Smooth muscle cell (in vitro differentiated cells): ENCODE data around the gene MYOF. TPM values are rescaled to one million over a fixed set of nuclear protein-coding genes. Genes with fewer than 3 reads are reported as not detected.

Source experiments
- DNase-seq: peaks from one replicate; lab custom pipeline; 2025; ENCODE audit not compliant: unreplicated experiment; lab: John Stamatoyannopoulos, UW
- H2AFZ ChIP-seq: fragments of 200-600 bp; sonication (generic); 2 replicates; pipeline ENCODE4 v1.6.0; 2016; ENCODE audit warnings: antibody characterized with exemption, low read depth, mild to moderate bottlenecking
- H3F3A ChIP-seq: fragments of 200-600 bp; sonication (generic); 2 replicates; pipeline ENCODE4 v1.6.0; 2017; ENCODE audit warnings: antibody characterized with exemption, low read depth
- H3K27ac ChIP-seq: fragments of 200-600 bp; sonication (generic); 2 replicates; pipeline ENCODE4 v1.5.1; 2016; ENCODE audit warnings: low read depth, mild to moderate bottlenecking
- H3K27me3 ChIP-seq: fragments of 200-600 bp; sonication (generic); 2 replicates; pipeline ENCODE4 v1.6.1; 2016; ENCODE audit warnings: low read depth, mild to moderate bottlenecking
- H3K36me3 ChIP-seq: fragments of 200-600 bp; sonication (generic); 2 replicates; pipeline ENCODE4 v1.5.1; 2016; ENCODE audit warnings: low read depth
- H3K4me1 ChIP-seq: fragments of 200-600 bp; sonication (generic); 2 replicates; pipeline ENCODE4 v1.5.1; 2016; ENCODE audit warnings: low read depth
- H3K4me2 ChIP-seq: fragments of 200-600 bp; sonication (generic); 2 replicates; pipeline ENCODE4 v1.6.0; 2016; ENCODE audit warnings: mild to moderate bottlenecking
- H3K4me3 ChIP-seq: fragments of 200-600 bp; sonication (generic); 2 replicates; pipeline ENCODE4 v1.5.1; 2016; ENCODE audit warnings: mild to moderate bottlenecking
- H3K79me2 ChIP-seq: fragments of 200-600 bp; sonication (generic); 2 replicates; pipeline ENCODE4 v1.6.0; 2016; ENCODE audit warnings: low read depth, mild to moderate bottlenecking
- H3K9ac ChIP-seq: fragments of 200-600 bp; sonication (generic); 2 replicates; pipeline ENCODE4 v1.6.0; 2016; ENCODE audit warnings: low read depth
- H3K9me3 ChIP-seq: fragments of 200-600 bp; sonication (generic); replicated peaks from 2 replicates; pipeline ENCODE4 v1.5.1; 2016; ENCODE audit warnings: low read depth
- H4K20me1 ChIP-seq: fragments of 200-600 bp; sonication (generic); 2 replicates; pipeline ENCODE4 v1.6.0; 2016; ENCODE audit warnings: low read depth
- WGBS: methylation state at CpG from one replicate; pipeline ENCODE4 v1.1.7; 2016; ENCODE audit warnings: low lambda C conversion rate; 5-methylcytosine and 5-hydroxymethylcytosine counted together
- polyA plus RNA-seq: library from polyadenylated mRNA; unstranded; fragments of >200 nt; fragmentation: Nextera tagmentation; extraction: Ambion mirVana; gene quantifications from 2 replicates; pipeline ENCODE4 v1.2.1, GENCODE V29; 2016
- total RNA-seq: library from RNA; depleted of rRNA; stranded (reverse); fragments of >200 nt; gene quantifications from 2 replicates; pipeline ENCODE4 v1.2.3, GENCODE V29; 2014
- TF ChIP-seq, protein P1 (sequence below): fragments of 200-600 bp; sonication (generic); IDR thresholded peaks from 2 replicates; pipeline ENCODE4 v1.5.1; 2017; ENCODE audit warnings: borderline replicate concordance, mild to moderate bottlenecking, antibody characterized with exemption; ENCODE audit not compliant: insufficient read depth, poor library complexity, severe bottlenecking

MYOF gene
- total and polyA plus RNA-seq, 2 experiments from 2014 or later, result 29.6 to 99.5 TPM

GRCh38 chr10:93404048-93404354 is 78.1 kb downstream of the MYOF start:
- no peak overlapping the region for H3K4me3 ChIP-seq
- no peaks in the 10 kb centered on the region for H4K20me1 ChIP-seq
- no peaks in the 10 kb centered on the region for H3K79me2 ChIP-seq
- H3K4me1 ChIP-seq, result peaks cover 8% of the 10 kb centered on the region
- no peak overlapping the region for H3K4me2 ChIP-seq
- no peak for DNase-seq
- H3K9me3 ChIP-seq, result no peaks in the 10 kb centered on the region
- H3K27ac ChIP-seq, result no peak overlapping the region
- H3K27me3 ChIP-seq, result no peaks in the 10 kb centered on the region
- no peaks in the 10 kb centered on the region for H3F3A ChIP-seq
- TF ChIP-seq, protein P1, sequence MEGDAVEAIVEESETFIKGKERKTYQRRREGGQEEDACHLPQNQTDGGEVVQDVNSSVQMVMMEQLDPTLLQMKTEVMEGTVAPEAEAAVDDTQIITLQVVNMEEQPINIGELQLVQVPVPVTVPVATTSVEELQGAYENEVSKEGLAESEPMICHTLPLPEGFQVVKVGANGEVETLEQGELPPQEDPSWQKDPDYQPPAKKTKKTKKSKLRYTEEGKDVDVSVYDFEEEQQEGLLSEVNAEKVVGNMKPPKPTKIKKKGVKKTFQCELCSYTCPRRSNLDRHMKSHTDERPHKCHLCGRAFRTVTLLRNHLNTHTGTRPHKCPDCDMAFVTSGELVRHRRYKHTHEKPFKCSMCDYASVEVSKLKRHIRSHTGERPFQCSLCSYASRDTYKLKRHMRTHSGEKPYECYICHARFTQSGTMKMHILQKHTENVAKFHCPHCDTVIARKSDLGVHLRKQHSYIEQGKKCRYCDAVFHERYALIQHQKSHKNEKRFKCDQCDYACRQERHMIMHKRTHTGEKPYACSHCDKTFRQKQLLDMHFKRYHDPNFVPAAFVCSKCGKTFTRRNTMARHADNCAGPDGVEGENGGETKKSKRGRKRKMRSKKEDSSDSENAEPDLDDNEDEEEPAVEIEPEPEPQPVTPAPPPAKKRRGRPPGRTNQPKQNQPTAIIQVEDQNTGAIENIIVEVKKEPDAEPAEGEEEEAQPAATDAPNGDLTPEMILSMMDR, result no peak
- WGBS, result 82% methylated on average over 3 of the region's 3 CpGs
- no peak overlapping the region for H3K9ac ChIP-seq
- H2AFZ ChIP-seq, result no peak overlapping the region
- H3K36me3 ChIP-seq, result peaks cover 8% of the 10 kb centered on the region

DNA sequence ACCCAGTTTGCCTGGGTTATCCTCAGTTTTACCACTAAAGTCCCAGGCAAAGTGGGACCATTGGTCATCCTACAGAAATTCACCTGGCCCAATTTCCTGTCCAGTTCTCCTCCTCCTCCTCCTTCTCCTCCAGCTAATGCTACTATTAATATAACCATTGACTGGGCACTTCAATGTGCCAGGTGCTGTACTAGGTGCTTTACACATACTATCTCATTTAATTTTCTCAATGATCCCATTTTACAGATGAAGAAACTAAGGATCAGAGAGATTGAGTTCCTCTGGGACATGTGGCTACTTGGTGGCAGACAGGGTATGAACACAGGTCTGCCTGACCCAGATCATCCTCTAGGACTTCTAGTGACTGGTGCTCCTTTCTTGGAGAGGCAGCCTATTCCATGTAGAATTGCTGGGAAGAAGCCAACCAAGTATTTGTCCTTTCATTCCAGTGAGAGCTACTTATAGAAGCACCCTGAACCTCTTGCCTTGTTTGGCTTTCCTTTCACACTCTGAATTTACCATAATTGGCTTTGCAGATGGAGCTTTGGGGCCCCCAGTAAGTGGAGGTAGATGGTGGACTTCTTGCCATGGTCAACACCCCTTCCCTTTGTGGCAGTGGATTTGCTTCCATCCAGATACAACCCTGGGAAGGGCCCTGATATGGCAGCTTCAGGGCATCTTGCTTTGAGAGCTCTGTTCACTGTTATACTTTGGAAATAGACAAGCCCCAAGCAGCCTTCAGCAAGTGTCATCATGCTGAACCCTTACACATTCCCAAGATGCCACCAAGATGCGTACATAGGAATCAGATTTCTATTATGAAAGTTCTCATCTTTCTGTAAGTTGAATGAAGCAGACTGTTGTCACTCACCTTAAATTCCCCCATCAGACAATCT is 78.7 kb downstream of the MYOF start:
- TF ChIP-seq, protein P1, result no peak
- WGBS, result 88% methylated on average over 1 of the region's 1 CpG
- no peaks in the 10 kb centered on the region for H3K79me2 ChIP-seq
- H3K4me3 ChIP-seq, result no peak overlapping the region
- H3K4me2 ChIP-seq, result no peak overlapping the region
- no peak overlapping the region for H3K27ac ChIP-seq
- H3K9ac ChIP-seq, result no peak overlapping the region
- H3K4me1 ChIP-seq, result peaks cover 8% of the 10 kb centered on the region
- H4K20me1 ChIP-seq, result no peaks in the 10 kb centered on the region
- no peak overlapping the region for H2AFZ ChIP-seq
- no peaks in the 10 kb centered on the region for H3K9me3 ChIP-seq
- H3F3A ChIP-seq, result no peaks in the 10 kb centered on the region
- peaks cover 12% of the 10 kb centered on the region for H3K36me3 ChIP-seq
- no peaks in the 10 kb centered on the region for H3K27me3 ChIP-seq
- DNase-seq, result no peak

DNA sequence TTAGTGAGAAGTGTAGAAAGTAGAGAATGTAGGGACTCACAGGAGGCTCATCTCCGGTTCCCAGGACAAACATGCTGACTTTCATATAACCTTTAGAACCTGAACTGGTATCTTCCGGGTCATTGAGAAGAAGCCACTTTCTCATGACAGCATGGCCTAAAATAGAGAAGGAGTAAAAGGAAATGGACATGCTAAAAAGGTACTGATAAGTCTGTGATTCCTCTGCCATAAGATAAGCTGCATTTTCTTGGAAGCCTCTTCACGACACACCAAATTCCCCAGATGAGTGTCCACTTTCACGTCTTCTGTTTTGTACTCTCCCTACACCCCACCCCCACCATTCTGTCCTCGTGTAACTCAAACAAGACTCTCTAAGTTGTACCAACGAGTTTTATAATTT is 79.9 kb downstream of the MYOF start:
- no peaks in the 10 kb centered on the region for H3K79me2 ChIP-seq
- no peaks in the 10 kb centered on the region for H3K9me3 ChIP-seq
- WGBS, result 67% methylated on average over 6 of the region's 6 CpGs
- no peak overlapping the region for H3K9ac ChIP-seq
- DNase-seq, result no peak
- H3K4me2 ChIP-seq, result no peak overlapping the region
- H4K20me1 ChIP-seq, result no peaks in the 10 kb centered on the region
- peaks cover 8% of the 10 kb centered on the region for H3K4me1 ChIP-seq
- H3F3A ChIP-seq, result no peaks in the 10 kb centered on the region
- H3K4me3 ChIP-seq, result no peak overlapping the region
- H3K27ac ChIP-seq, result no peak overlapping the region
- no peak overlapping the region for H2AFZ ChIP-seq
- TF ChIP-seq, protein P1, result no peak
- peaks cover 17% of the 10 kb centered on the region for H3K36me3 ChIP-seq
- H3K27me3 ChIP-seq, result no peaks in the 10 kb centered on the region

- Histone ChIP-seq H3K4me1 (peaks cover 3% of the 10 kb centered on the region), H3K4me2 (no peak overlapping the region), H3K27me3 (no peaks in the 10 kb centered on the region), H3K4me3 (no peak overlapping the region), H2AFZ (no peak overlapping the region), H3K27ac (no peak overlapping the region), H3K79me2 (no peaks in the 10 kb centered on the region), H3F3A (peaks cover under 1% of the 10 kb centered on the region), H3K9ac (no peak overlapping the region), H3K9me3 (no peaks in the 10 kb centered on the region), H3K36me3 (peaks cover 25% of the 10 kb centered on the region), H4K20me1 (no peaks in the 10 kb centered on the region)
- no peak for DNase-seq
- WGBS, result 86% methylated on average over 3 of the region's 3 CpGs
- TF ChIP-seq, protein P1, result no peak
These were observed 83.6 kb downstream of the MYOF start for GRCh38 chr10:93398528-93398927.
